Measurements from ENCODE around the gene NTRK2. TPM values are rescaled to one million over a fixed set of nuclear protein-coding genes. Genes with fewer than 3 reads are reported as not detected.

The NTRK2 gene
- total RNA-seq, 2 experiments from 2014 or later: 0.02 TPM; not detected in 1

DNA sequence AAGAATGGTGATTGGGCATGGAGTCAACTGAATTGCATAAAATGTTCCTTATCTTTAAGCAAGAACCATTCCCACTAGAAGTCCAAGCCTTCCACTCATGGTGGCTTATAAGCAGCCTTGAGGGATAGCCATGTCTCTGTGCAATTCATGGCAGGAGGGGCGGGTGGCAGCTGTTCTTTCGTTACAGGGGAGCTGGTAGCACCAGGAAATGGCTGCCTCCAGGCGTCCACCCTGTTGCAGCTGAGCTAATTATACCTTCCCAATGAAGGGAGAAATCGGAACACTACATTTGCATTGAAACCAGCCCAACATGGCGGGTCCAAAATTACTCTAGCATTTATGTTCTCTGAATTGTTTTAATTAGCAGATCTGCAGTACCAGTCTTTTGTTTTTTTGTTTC lies 289.8 kb downstream of the NTRK2 start:
- Mint-ChIP-seq H3K9me3 (no peaks in the 10 kb centered on the region), H3K27ac (no peak overlapping the region), H3K4me1 (no peaks in the 10 kb centered on the region), H3K27me3 (peaks cover 17% of the 10 kb centered on the region), H3K36me3 (no peaks in the 10 kb centered on the region), H3K4me3 (no peak overlapping the region)
- no peak for DNase-seq

DNA sequence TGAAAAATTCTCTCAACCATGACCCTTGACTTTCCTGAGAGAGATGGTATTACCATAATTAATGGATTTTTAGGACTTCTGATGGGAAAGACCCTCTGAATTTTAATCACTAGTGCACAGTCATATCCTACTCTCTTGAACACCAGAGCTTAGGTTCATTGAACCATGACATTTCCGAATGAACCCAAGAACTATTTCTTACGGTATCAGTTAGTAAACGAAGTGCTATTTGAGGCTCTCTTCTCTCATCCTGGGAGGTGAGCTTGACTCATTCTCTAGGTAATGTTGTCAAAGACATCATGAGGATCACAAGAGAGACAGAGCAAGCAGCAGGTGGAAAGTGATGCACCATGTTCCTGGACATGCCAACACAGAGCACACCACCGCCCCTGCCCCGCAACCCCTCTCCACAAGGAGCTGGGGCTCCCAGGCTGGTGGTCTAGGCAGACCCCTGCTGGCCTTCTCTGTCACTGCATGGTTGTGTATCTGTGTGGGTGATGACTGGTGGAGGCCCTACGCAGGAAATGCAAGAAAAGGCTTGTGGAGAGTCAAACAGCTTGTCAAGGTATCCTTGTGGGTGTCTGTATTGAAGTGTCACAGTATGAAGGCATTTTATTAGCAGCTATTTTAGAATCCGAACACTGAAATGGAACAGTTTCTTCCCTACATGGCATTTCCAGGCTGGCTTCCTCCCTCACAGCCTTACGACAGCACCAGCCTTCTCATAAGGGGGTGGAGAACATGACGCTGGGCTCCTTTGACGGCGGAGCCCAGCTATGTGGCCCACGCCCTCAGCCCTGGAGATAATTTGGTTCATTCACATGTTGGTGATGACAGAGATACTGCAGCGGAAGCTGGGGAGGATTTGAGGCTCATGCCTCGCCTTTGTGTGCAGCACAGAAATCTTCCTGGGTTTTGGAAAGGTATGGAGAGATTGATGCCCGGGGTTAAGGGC lies 297.6 kb downstream of the NTRK2 start:
- Mint-ChIP-seq H3K4me3 (no peak overlapping the region), H3K27me3 (peaks cover 3% of the 10 kb centered on the region), H3K9me3 (no peaks in the 10 kb centered on the region), H3K36me3 (no peaks in the 10 kb centered on the region), H3K27ac (no peak overlapping the region), H3K4me1 (no peaks in the 10 kb centered on the region)
- no peak for DNase-seq

DNA sequence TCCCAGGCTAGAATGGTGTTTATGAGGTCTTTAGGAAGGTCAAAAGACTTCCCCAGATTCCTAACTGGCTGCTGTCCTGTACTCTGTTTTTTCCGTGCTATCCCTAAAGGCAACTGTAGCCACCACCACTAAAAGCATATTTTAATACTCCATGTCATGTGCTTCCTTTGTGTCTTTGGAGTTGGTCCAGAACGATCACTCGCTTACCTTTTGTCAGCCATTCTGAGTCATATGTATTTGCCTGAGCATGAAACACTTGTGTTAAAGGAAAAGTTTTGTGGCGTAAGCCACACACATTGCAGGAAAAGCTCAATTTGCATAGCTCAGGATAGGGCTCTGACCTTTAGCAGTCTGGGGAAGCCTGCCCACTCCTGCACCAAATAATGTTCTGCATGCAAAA lies 299.6 kb downstream of the NTRK2 start:
- Mint-ChIP-seq H3K27me3 (peaks cover 3% of the 10 kb centered on the region), H3K9me3 (no peaks in the 10 kb centered on the region), H3K4me1 (no peaks in the 10 kb centered on the region), H3K36me3 (no peaks in the 10 kb centered on the region), H3K27ac (no peak overlapping the region), H3K4me3 (no peak overlapping the region)
- DNase-seq: no peak

DNA sequence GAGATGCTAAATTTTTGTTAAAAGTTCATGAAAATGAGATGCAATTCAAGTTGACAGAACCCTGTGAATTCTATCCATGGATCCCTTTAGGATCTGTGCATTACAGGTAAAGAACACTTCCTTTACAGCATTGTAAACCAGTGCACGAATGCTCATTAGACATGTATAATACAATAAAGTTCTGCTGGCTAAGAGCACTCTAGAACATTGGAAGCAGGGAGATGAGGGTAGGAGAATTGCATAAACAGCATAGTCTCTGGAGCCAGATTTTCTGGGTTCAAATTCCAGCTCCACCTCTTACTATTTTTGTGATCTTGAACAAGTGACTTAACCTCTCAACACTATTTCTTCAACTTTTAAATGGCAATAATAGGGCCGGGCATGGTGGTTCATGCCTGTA lies 300.2 kb downstream of the NTRK2 start:
- Mint-ChIP-seq H3K4me3 (no peak overlapping the region), H3K9me3 (no peaks in the 10 kb centered on the region), H3K36me3 (no peaks in the 10 kb centered on the region), H3K27ac (no peak overlapping the region), H3K27me3 (peaks cover 3% of the 10 kb centered on the region), H3K4me1 (no peaks in the 10 kb centered on the region)
- no peak for DNase-seq

DNA sequence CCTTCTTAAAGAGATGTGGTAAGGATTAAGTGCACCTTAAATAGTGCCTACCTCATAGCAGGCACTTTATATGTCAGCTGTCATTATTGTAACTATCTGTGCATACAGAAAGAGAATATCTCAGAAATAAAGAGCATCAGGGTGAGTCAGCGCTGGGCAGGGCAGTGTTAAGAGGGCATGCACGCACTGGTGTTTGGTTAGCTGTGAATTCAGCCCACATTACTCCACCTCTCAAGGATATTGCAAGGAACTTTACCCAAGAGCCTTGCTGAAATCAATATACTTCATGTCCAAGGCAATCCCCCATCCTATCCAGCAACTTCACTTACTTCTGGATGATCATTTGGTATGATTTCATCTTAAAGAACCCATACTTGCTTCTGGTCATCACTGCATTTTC lies 300.9 kb downstream of the NTRK2 start:
- H3K4me3 Mint-ChIP-seq: no peak overlapping the region
- no peaks in the 10 kb centered on the region for H3K9me3 Mint-ChIP-seq
- no peaks in the 10 kb centered on the region for H3K4me1 Mint-ChIP-seq
- H3K27ac Mint-ChIP-seq: no peak overlapping the region
- no peak for DNase-seq
- H3K36me3 Mint-ChIP-seq: no peaks in the 10 kb centered on the region
- peaks cover 3% of the 10 kb centered on the region for H3K27me3 Mint-ChIP-seq

DNA sequence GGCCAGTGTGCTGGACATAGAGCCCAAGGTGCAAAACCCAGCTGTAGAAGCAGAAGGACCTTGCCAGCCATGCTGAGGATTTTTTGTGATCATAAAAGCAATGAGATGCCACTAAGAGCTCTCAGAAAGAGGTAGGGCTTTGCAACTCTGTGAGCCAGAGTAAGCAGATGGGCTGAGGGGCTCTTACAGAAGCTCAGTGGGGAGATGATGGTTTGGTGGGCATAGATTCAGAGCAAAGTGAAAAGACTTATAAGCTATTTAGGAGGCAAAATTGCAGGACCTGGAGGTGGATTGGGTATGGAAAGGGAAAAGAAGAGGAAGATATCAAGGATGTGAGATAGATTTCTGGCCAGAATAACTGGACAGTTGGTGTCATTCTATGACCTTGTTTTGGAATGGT lies 302.0 kb downstream of the NTRK2 start:
- Mint-ChIP-seq H3K27me3 (peaks cover 3% of the 10 kb centered on the region), H3K27ac (no peak overlapping the region), H3K4me3 (no peak overlapping the region), H3K36me3 (no peaks in the 10 kb centered on the region), H3K9me3 (no peaks in the 10 kb centered on the region), H3K4me1 (no peaks in the 10 kb centered on the region)
- DNase-seq: no peak

DNA sequence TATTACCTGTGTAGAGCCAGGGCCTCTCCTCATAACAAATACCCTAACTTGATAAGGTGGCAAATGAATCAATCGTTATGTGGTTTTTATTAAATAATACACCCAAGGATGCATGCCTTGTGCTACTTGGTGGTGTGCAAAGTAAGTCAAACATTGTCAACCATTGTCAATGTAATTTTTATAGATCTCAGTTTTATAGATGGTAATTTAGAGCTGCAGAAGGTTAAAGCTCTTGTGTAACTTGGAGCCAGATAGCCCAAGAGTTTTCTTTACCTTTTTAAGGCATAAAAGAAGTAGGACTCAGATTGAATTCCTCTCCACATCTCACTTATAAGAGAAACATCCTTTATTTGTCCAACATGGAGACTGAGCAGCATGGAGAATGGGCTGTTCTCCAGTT lies 304.7 kb downstream of the NTRK2 start:
- peaks cover 3% of the 10 kb centered on the region for H3K27me3 Mint-ChIP-seq
- no peak for DNase-seq
- H3K4me1 Mint-ChIP-seq: no peaks in the 10 kb centered on the region
- H3K4me3 Mint-ChIP-seq: no peak overlapping the region
- no peaks in the 10 kb centered on the region for H3K36me3 Mint-ChIP-seq
- H3K9me3 Mint-ChIP-seq: no peaks in the 10 kb centered on the region
- no peak overlapping the region for H3K27ac Mint-ChIP-seq

DNA sequence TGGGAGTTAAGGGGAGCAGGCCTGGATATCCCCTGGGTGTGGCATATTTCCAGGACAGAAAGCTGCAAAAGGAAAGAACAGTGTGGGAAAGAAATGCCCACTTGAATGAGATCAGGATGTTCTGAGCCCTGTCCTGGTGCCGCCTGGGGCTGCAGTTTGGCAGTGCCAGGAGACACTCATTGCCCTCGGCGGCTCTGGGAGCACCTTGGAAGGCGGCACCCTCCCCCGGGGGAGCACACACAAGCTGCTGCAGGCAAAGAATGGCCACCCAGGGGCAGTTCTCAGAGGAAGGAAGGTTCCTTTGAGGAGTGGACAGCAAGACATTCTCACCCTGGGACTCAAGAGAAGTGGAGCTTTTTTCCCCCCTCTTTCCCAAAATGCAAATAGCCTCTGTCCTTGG lies 305.3 kb downstream of the NTRK2 start:
- H3K27me3 Mint-ChIP-seq: peaks cover 3% of the 10 kb centered on the region
- no peak overlapping the region for H3K4me3 Mint-ChIP-seq
- no peak overlapping the region for H3K27ac Mint-ChIP-seq
- H3K4me1 Mint-ChIP-seq: no peaks in the 10 kb centered on the region
- H3K9me3 Mint-ChIP-seq: no peaks in the 10 kb centered on the region
- DNase-seq: no peak
- no peaks in the 10 kb centered on the region for H3K36me3 Mint-ChIP-seq

DNA sequence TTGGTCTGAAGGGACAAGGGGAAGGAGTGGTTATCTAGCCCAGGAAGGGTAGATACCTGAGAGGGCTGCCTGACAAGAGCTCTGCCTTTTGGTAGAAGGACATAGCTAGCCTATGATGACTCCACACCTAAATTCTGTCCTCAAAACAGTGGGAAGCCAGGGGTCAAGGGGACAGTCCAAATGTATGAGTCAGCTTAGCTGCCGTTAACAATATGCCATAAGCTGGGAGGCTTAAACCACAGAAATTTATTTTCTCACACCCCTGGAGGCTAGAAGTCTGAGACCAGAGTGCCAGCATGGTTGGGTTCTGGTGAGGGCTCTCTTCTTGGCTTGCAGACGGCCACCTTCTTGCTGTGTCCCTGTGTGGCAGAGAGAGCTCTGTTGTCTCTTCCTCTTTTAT lies 306.4 kb downstream of the NTRK2 start:
- no peaks in the 10 kb centered on the region for H3K36me3 Mint-ChIP-seq
- no peak for DNase-seq
- peaks cover 2% of the 10 kb centered on the region for H3K9me3 Mint-ChIP-seq
- peaks cover 7% of the 10 kb centered on the region for H3K27me3 Mint-ChIP-seq
- H3K4me1 Mint-ChIP-seq: no peaks in the 10 kb centered on the region
- no peak overlapping the region for H3K4me3 Mint-ChIP-seq
- H3K27ac Mint-ChIP-seq: no peak overlapping the region

DNA sequence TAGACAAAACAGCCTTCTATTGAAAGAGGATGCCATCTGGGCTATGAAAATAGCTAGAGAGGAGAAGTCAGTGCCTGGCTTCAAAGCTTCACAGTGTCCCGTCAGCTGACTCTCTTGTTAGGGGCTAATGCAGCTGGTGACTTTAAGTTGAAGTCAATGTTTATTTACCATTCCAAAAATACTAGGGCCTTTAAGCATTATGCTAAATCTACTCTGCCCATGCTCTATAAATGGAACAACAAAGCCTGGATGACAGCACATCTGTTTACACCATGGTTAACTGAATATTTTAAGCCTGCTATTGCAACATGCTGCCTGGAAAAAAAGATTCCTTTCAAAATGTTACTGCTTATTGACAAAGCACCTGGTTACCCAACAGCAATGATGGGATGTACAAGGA lies 309.1 kb downstream of the NTRK2 start:
- H3K4me1 Mint-ChIP-seq: no peaks in the 10 kb centered on the region
- H3K36me3 Mint-ChIP-seq: no peaks in the 10 kb centered on the region
- H3K27me3 Mint-ChIP-seq: peaks cover 4% of the 10 kb centered on the region
- DNase-seq: no peak
- H3K9me3 Mint-ChIP-seq: peaks cover 2% of the 10 kb centered on the region
- no peak overlapping the region for H3K4me3 Mint-ChIP-seq
- H3K27ac Mint-ChIP-seq: no peak overlapping the region

DNA sequence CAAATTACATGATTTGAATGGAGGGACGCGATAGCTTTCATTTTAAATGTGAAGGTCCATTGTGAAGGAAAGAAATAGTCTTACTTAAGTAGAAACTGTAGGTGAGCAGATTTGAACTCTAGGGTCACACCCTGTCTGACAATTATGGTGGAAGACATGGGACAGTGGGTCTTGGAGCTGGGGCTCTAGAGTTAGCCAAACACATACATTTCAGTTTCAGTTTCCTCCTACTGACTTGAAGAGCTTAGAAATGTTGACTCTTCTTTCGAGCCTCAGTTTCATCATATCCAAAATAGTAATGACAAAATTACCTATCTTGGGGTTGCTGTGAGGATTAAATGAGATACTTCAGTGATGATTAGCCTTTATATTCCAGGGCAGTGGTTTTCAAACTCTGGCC lies 314.2 kb downstream of the NTRK2 start:
- Mint-ChIP-seq H3K4me1 (no peaks in the 10 kb centered on the region), H3K27ac (no peak overlapping the region), H3K9me3 (peaks cover 2% of the 10 kb centered on the region), H3K36me3 (no peaks in the 10 kb centered on the region), H3K4me3 (no peak overlapping the region), H3K27me3 (peaks cover 6% of the 10 kb centered on the region)
- no peak for DNase-seq

DNA sequence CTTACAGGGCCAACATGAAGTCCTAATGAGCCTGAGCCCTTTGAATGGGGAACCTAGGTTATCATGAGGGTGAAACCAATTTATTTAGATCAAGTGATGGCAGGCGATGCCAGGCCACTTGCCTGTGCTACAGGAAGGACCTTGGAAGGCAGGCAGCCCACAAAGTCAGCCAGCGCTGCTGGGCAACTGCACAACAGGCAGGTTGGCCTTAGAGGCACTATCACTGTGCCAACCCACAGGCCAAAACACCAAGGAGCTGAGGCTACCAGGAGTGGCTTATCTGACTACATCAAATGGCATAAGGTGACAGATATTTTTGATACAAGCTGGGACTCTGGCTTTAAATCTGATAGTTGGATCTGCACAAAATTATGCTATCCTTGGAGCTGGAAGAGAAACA lies 319.1 kb downstream of the NTRK2 start:
- Mint-ChIP-seq H3K36me3 (no peaks in the 10 kb centered on the region), H3K4me1 (no peaks in the 10 kb centered on the region), H3K27me3 (peaks cover 10% of the 10 kb centered on the region), H3K4me3 (no peak overlapping the region), H3K9me3 (no peaks in the 10 kb centered on the region), H3K27ac (no peak overlapping the region)
- DNase-seq: no peak

DNA sequence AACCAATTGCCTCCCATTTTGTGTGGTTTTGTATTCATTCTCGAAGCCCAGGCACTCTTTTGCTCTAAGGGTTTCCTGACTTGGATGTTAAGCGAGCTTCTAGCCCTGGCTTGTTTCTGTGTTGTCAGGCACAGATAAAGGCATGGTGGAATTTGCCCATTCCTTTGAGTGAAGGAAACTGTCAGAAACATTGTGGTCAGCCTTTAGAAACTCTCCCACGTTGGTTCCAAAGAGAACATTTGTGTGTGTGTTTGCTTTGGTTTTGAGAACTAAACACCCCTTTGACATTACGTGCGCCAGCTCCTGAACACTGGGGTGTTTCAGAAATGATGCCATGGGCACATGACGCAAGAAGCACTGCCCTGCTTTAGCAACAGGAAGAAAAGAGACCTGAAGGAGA lies 320.9 kb downstream of the NTRK2 start:
- H3K9me3 Mint-ChIP-seq: no peaks in the 10 kb centered on the region
- peaks cover 15% of the 10 kb centered on the region for H3K27me3 Mint-ChIP-seq
- H3K36me3 Mint-ChIP-seq: no peaks in the 10 kb centered on the region
- no peak for DNase-seq
- H3K4me1 Mint-ChIP-seq: no peaks in the 10 kb centered on the region
- H3K27ac Mint-ChIP-seq: no peak overlapping the region
- no peak overlapping the region for H3K4me3 Mint-ChIP-seq

DNA sequence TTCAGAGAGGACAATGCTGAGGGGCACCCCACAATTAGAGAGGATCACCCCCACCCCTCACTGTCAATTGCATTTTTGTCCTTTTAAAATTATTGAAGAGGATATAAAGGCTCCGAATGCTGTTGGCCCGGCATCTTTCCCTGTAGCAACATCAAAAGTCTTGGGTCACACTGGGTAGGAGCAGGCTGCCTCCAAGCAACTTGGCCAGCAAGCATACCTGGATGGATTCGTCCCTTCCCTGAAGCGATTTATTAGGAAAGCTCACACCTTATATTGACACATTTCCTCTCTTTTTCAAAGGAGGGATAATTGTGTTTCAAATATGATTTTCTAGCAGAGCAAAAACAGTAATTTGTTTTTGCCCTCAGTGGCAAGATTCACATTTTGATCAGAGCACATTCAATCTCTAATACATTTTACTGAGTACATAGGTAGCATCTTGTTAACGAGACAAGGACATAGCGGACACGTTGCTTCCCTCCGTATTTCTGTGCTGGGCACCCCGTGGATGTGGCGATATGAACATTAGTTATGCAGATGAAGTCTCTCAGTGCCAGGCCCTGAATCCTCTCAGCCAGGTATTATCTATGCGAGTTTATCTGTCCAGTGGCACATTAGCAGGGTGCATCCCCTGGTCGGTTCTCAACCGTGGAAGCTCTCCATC lies 321.5 kb downstream of the NTRK2 start:
- Mint-ChIP-seq H3K4me3 (no peak overlapping the region), H3K27me3 (peaks cover 13% of the 10 kb centered on the region), H3K27ac (no peak overlapping the region), H3K4me1 (no peaks in the 10 kb centered on the region), H3K9me3 (no peaks in the 10 kb centered on the region), H3K36me3 (no peaks in the 10 kb centered on the region)
- no peak for DNase-seq

DNA sequence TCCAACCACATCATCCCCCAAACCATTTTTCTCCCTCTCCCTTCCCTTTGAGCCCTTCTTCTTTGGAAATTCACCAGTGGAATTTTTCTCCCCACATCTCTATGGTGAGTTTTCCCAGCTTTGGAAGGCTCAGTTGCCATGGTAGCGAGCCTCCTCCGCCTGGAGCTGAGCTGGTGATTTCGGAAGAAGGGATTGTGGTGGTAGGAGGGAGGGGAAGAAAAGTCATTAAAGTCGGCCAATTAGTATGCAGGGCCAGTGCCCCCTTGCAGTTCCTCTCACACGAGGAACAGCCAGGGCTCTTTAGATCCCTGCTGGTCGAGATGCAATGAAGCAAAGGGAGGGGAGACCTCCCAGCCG lies 322.0 kb downstream of the NTRK2 start:
- no peak for DNase-seq
- Mint-ChIP-seq H3K27me3 (peaks cover 13% of the 10 kb centered on the region), H3K4me3 (no peak overlapping the region), H3K36me3 (no peaks in the 10 kb centered on the region), H3K9me3 (no peaks in the 10 kb centered on the region), H3K4me1 (no peaks in the 10 kb centered on the region), H3K27ac (no peak overlapping the region)

DNA sequence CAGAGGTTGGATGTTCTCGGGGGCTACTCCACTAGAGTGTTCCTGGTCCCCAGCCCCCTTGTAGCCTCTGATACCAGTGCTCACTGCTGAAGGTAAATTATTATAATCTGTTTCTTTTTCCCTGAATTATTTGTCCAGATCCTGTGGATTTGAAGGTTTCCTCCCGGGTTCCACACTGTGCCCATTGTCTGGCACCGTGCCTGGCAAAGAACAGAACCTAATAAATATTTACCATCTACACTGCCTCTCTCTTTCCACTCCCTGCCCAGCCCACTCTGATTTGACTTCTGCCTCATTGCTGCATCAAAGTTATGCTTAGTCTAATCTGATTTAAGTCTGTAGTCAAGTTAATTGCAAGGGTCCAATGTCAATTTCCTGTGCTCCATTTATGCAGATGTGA lies 322.9 kb downstream of the NTRK2 start:
- no peak for DNase-seq
- Mint-ChIP-seq H3K9me3 (no peaks in the 10 kb centered on the region), H3K36me3 (no peaks in the 10 kb centered on the region), H3K4me3 (no peak overlapping the region), H3K27me3 (peaks cover 14% of the 10 kb centered on the region), H3K27ac (no peak overlapping the region), H3K4me1 (no peaks in the 10 kb centered on the region)
